ENCODE results near the gene NLRP9. TPM values are rescaled to one million over a fixed set of nuclear protein-coding genes. Genes with fewer than 3 reads are reported as not detected.

NLRP9 gene
- total and polyA plus RNA-seq, 2 of the 4 experiments (the other 2 are of a cell fraction): not detected

- intact Hi-C loops (cut with micrococcal nuclease): no loop called here
- no peak overlapping the region for H3K4me3 ChIP-seq (ENCODE audit: insufficient read depth, low read depth, low read length)
- H3K27ac ChIP-seq (ENCODE audit: insufficient read depth, low read length): no peak overlapping the region
- H3K23ac ChIP-seq (ENCODE audit: low read depth, low read length): no peak overlapping the region
- no peak overlapping the region for H4K5ac ChIP-seq (ENCODE audit: low read depth, low read length)
- H3K9me3 ChIP-seq (ENCODE audit: control insufficient read depth, insufficient read depth, low read length): no peaks in the 10 kb centered on the region
- WGBS, 2 experiments (ENCODE audit: extremely low coverage in 2 of 2, insufficient read length in 1 of 2): 95% methylated on average over 4 of the region's 12 CpGs; no CpG with 5 or more reads in 1 of the 2 experiments
- H2BK15ac ChIP-seq (ENCODE audit: low read depth, low read length): no peak overlapping the region
- no peak overlapping the region for H3K14ac ChIP-seq (replicated peaks; ENCODE audit: low read depth, low read length)
- ChIA-PET CTCF (no interaction called here), POLR2A (ENCODE audit: unreplicated experiment) (no interaction called here)
- H2BK20ac ChIP-seq (ENCODE audit: low read depth, low read length): no peak overlapping the region
- no peak for TF ChIP-seq RFX5 (IDR thresholded peaks at IDR 0.05; ENCODE audit: low read depth, low read length)
- H2BK120ac ChIP-seq (ENCODE audit: low read depth, low read length): no peak overlapping the region
- H2BK5ac ChIP-seq (ENCODE audit: low read depth, low read length, poor library complexity, severe bottlenecking): no peak overlapping the region
- in situ Hi-C loops (cut with MboI; ENCODE audit: low sequenced_read_pairs): loop anchor here (25.0 kb wide), 1 partner anchor 440 kb away; the partner anchor contains the start of gene ZNF444
- no peaks in the 10 kb centered on the region for H3K4me1 ChIP-seq (ENCODE audit: control insufficient read depth, insufficient read depth, low read length)
- H3K9ac ChIP-seq (ENCODE audit: low read depth, low read length): no peak overlapping the region
- DNase-seq: no peak
- no peaks in the 10 kb centered on the region for H3K27me3 ChIP-seq (ENCODE audit: control insufficient read depth, insufficient read depth, low read length)
- H3K4me2 ChIP-seq (ENCODE audit: low read depth, low read length): no peak overlapping the region
- H3K9me1 ChIP-seq (ENCODE audit: insufficient read depth, low read length): no peaks in the 10 kb centered on the region
- no peak overlapping the region for H2AFZ ChIP-seq (replicated peaks; ENCODE audit: low read length, poor library complexity)
- no peak overlapping the region for H4K8ac ChIP-seq (ENCODE audit: low read depth in 2 of 2, low read length in 2 of 2)
- ATAC-seq (ENCODE audit: low read depth): no peak
- no peaks in the 10 kb centered on the region; a peak in 1 of 4 replicates for H3K79me1 ChIP-seq (ENCODE audit: low read depth in 1 of 2, low read length in 2 of 2)
- H2AK5ac ChIP-seq (ENCODE audit: low read depth, low read length): no peak overlapping the region
- no peak overlapping the region for H4K91ac ChIP-seq (ENCODE audit: insufficient read depth, low read depth, low read length)
- no peak overlapping the region for H3K56ac ChIP-seq (ENCODE audit: extremely low read depth, insufficient read depth, low read length)
- no peak overlapping the region for H3K4ac ChIP-seq (ENCODE audit: low read depth, low read length)
- BruUV-seq (replicated peaks): no TSS peak
- no peak overlapping the region for H2AK9ac ChIP-seq (replicated peaks; ENCODE audit: low read depth, low read length, poor library complexity)
- no peaks in the 10 kb centered on the region for H4K20me1 ChIP-seq (ENCODE audit: insufficient read depth, low read length)
- H3K36me3 ChIP-seq (ENCODE audit: control insufficient read depth, insufficient read depth, low read length): peaks cover 45% of the 10 kb centered on the region
- no peak overlapping the region for H3K18ac ChIP-seq (ENCODE audit: low read depth, low read length)
- dilution Hi-C loops (cut with HindIII; ENCODE audit: low sequenced_read_pairs, unreplicated experiment): no loop called here
Measured at GRCh38 chr19:55697069-55697440, 41.1 kb downstream of the NLRP9 start.

Measured in IMR-90 (cell line).